HepG2 (cell line): Measurements from ENCODE around the gene ADCK2. TPM values are rescaled to one million over a fixed set of nuclear protein-coding genes. Genes with fewer than 3 reads are reported as not detected.

Experiments used
- ATAC-seq: fragments of 200-7000 bp; cut with Tn5 transposase; 3 replicates; pipeline ENCODE4 v1.9.1; 2020; ENCODE audit warnings: mild to moderate bottlenecking, moderate library complexity
- BruUV-seq: library from RNA; stranded (reverse); fragments of 400-500 nt; replicated peaks from 2 replicates; lab custom pipeline; 2021; lab: Mats Ljungman, UMichigan
- CTCF ChIA-PET: fragments of 300-600 bp; formaldehyde crosslinking; extraction: SDS; loops from one replicate; lab custom pipeline; 2021; ENCODE audit warnings: low total read pairs, inconsistent platforms, low intra/inter-chr PET ratio; lab: Yijun Ruan, JAX
- POLR2A ChIA-PET: fragments of 350-600 bp; sonication (Branson Sonifier 250); formaldehyde crosslinking; loops from one replicate; lab custom pipeline; 2020; ENCODE audit warnings: antibody characterized with exemption, inconsistent platforms; lab: Yijun Ruan, JAX
- DNase-seq: peaks from one replicate; pipeline ENCODE4 v3.0.0-alpha.2; 2015; ENCODE audit warnings: low spot score
- FAIRE-seq: peaks from 3 replicates; lab custom pipeline; 2011; peaks lifted over from hg19 to GRCh38; lab: Jason Lieb, UNC
- H2AFZ ChIP-seq: one replicate; pipeline ENCODE4 v1.6.1; 2011; ENCODE audit warnings: low read length, inconsistent platforms
- H3K27ac ChIP-seq: fragments of 300-600 bp; 3 replicates; pipeline ENCODE4 v1.8.0; 2011; ENCODE audit warnings: mixed run types, mild to moderate bottlenecking, mixed read lengths, low read length, inconsistent platforms; ENCODE audit not compliant: insufficient read depth; ENCODE audit errors: extremely low read length
- H3K27me3 ChIP-seq, 2 experiments: fragments of 200-600 bp in 1 of 2; 2 replicates in 1 of 2; 3 replicates in 1 of 2; pipeline versions ENCODE4 v1.6.0 to v1.8.0; 2011; ENCODE audit warnings: low read length in 2 of 2, mild to moderate bottlenecking in 2 of 2, moderate library complexity in 2 of 2, inconsistent platforms in 1 of 2; ENCODE audit not compliant: insufficient read depth in 2 of 2, control insufficient read depth in 1 of 2
- H3K36me3 ChIP-seq, 2 experiments: fragments of 200-600 bp in 1 of 2; replicated peaks in 1 of 2; 2 replicates in 1 of 2; 3 replicates in 1 of 2; pipeline versions ENCODE4 v1.5.1 to v1.8.0; 2011; ENCODE audit warnings: low read length in 2 of 2, inconsistent platforms in 1 of 2; ENCODE audit not compliant: insufficient read depth in 2 of 2, control insufficient read depth in 1 of 2
- H3K4me1 ChIP-seq: 2 replicates; pipeline ENCODE4 v1.5.1; 2012; ENCODE audit warnings: low read length, inconsistent platforms; ENCODE audit not compliant: insufficient read depth
- H3K4me2 ChIP-seq: 2 replicates; pipeline ENCODE4 v1.6.0; 2011; ENCODE audit warnings: low read depth, low read length, inconsistent platforms
- H3K4me3 ChIP-seq, 3 experiments: fragments of 200-600 bp in 1 of 3; sonication (generic), shearing (Covaris generic) in 1 of 3; replicated peaks in 1 of 3; 2 replicates each; pipeline ENCODE4 v1.5.1; 2011 to 2016; ENCODE audit warnings: low read length in 3 of 3, inconsistent platforms in 2 of 3, low read depth in 2 of 3, mild to moderate bottlenecking in 2 of 3, control low read depth in 1 of 3, mixed read lengths in 1 of 3; ENCODE audit not compliant: insufficient read depth in 1 of 3
- H3K79me2 ChIP-seq: one replicate; pipeline ENCODE4 v1.6.1; 2011; ENCODE audit warnings: low read length, inconsistent platforms; ENCODE audit not compliant: insufficient read depth
- H3K9ac ChIP-seq: 2 replicates; pipeline ENCODE4 v1.6.0; 2011; ENCODE audit warnings: mild to moderate bottlenecking, low read depth, low read length, inconsistent platforms; ENCODE audit not compliant: insufficient read depth
- H3K9me3 ChIP-seq: 2 replicates; pipeline ENCODE4 v1.5.1; 2012; ENCODE audit warnings: mild to moderate bottlenecking, low read length
- H4K20me1 ChIP-seq: 2 replicates; pipeline ENCODE4 v1.6.0; 2011; ENCODE audit warnings: inconsistent platforms, mild to moderate bottlenecking, low read length, moderate library complexity; ENCODE audit not compliant: insufficient read depth
- BCL6 ChIP-seq: IDR thresholded peaks from 2 replicates; pipeline ENCODE4 v1.6.1; 2016; ENCODE audit warnings: missing genetic modification reagents, missing compliant biosample characterization
- BCLAF1 ChIP-seq: fragments of 450-650 bp; IDR thresholded peaks from 2 replicates; pipeline ENCODE4 v1.6.1; 2017; ENCODE audit warnings: mild to moderate bottlenecking
- GLI4 ChIP-seq: sonication (generic); formaldehyde crosslinking; IDR thresholded peaks from 2 replicates; pipeline ENCODE4 v1.5.1; 2020; ENCODE audit warnings: missing genetic modification reagents, mild to moderate bottlenecking, moderate library complexity, borderline replicate concordance
- KDM2A ChIP-seq: sonication (generic); formaldehyde crosslinking; IDR thresholded peaks from 2 replicates; pipeline ENCODE4 v1.4.0; 2020; ENCODE audit warnings: low read depth, missing genetic modification reagents, borderline replicate concordance
- LBX2 ChIP-seq: sonication (generic); formaldehyde crosslinking; IDR thresholded peaks from 2 replicates; pipeline ENCODE4 v1.5.0; 2020; ENCODE audit warnings: missing genetic modification reagents, mild to moderate bottlenecking, borderline replicate concordance
- MTF1 ChIP-seq: sonication (generic); formaldehyde crosslinking; IDR thresholded peaks from 2 replicates; pipeline ENCODE4 v1.5.0; 2020; ENCODE audit warnings: missing genetic modification reagents
- PATZ1 ChIP-seq: sonication (generic); formaldehyde crosslinking; IDR thresholded peaks from 2 replicates; pipeline ENCODE4 v1.4.0; 2020; ENCODE audit warnings: missing genetic modification reagents
- RBAK ChIP-seq: sonication (generic); formaldehyde crosslinking; IDR thresholded peaks from 2 replicates; pipeline ENCODE4 v1.5.1; 2020; ENCODE audit warnings: mild to moderate bottlenecking, missing genetic modification reagents
- SRY ChIP-seq: sonication (generic); formaldehyde crosslinking; IDR thresholded peaks from 2 replicates; pipeline ENCODE4 v1.8.0; 2022; ENCODE audit warnings: mild to moderate bottlenecking, missing genetic modification reagents
- ZBTB3 ChIP-seq: sonication (generic); formaldehyde crosslinking; IDR thresholded peaks from 2 replicates; pipeline ENCODE4 v1.4.0; 2020; ENCODE audit warnings: low read depth, mild to moderate bottlenecking, moderate library complexity, missing genetic modification reagents, borderline replicate concordance
- ZBTB7B ChIP-seq: sonication (generic); formaldehyde crosslinking; IDR thresholded peaks from 2 replicates; pipeline ENCODE4 v1.4.0; 2020; ENCODE audit warnings: missing genetic modification reagents
- ZFP1 ChIP-seq: IDR thresholded peaks from 2 replicates; pipeline ENCODE4 v1.6.1; 2016
- ZMAT5 ChIP-seq: sonication (generic); formaldehyde crosslinking; IDR thresholded peaks from 2 replicates; pipeline ENCODE4 v1.5.0; 2020; ENCODE audit warnings: mild to moderate bottlenecking, low read depth, missing genetic modification reagents, borderline replicate concordance
- ZNF24 ChIP-seq: fragments of 450-650 bp; IDR thresholded peaks from 2 replicates; pipeline ENCODE4 v1.6.1; 2017; ENCODE audit warnings: antibody characterized with exemption, mild to moderate bottlenecking
- ZNF549 ChIP-seq: sonication (generic); formaldehyde crosslinking; IDR thresholded peaks from 2 replicates; pipeline ENCODE4 v1.5.0; 2020; ENCODE audit warnings: missing genetic modification reagents
- ZNF772 ChIP-seq: sonication (generic); formaldehyde crosslinking; IDR thresholded peaks from 2 replicates; pipeline ENCODE4 v1.5.0; 2020; ENCODE audit warnings: mild to moderate bottlenecking, missing genetic modification reagents
- ZSCAN31 ChIP-seq: sonication (generic); formaldehyde crosslinking; IDR thresholded peaks from 2 replicates; pipeline ENCODE4 v1.5.0; 2020; ENCODE audit warnings: low read depth, mild to moderate bottlenecking, missing genetic modification reagents
- WGBS: methylation state at CpG from one replicate; pipeline ENCODE4 v1.1.6; 2017; ENCODE audit warnings: low lambda C conversion rate; 5-methylcytosine and 5-hydroxymethylcytosine counted together
- in situ Hi-C: cut with HindIII; loops from 2 replicates; pipeline ENCODE4 v1.10.0; 2017; ENCODE audit warnings: low pct_unique_long_range_greater_than_20kb; ENCODE audit not compliant: extremely low pct_ligation_motif_present
- intact Hi-C: fragments of 100-400 bp; cut with micrococcal nuclease; formaldehyde crosslinking; loops from one replicate; pipeline ENCODE4 v1.10.0; 2022; ENCODE audit not compliant: unreplicated experiment
- polyA plus RNA-seq, 8 experiments: library from polyadenylated mRNA; depleted of rRNA in 3 of 8; stranded (reverse) in 7 of 8; unstranded in 1 of 8; fragments of >200 nt; fragmentation: Illumina TruSeq in 4 of 8; extraction: Trizol in 4 of 8; gene quantifications; 2 replicates each; pipeline versions ENCODE4 v1.2.1 to v1.2.3, GENCODE V29; 2011 to 2016; ENCODE audit warnings: low read depth in 4 of 8, missing spikeins in 1 of 8, mixed read lengths in 1 of 8; ENCODE audit not compliant: insufficient read depth in 1 of 8
- total RNA-seq, 5 experiments: library from RNA; depleted of rRNA; stranded (reverse); fragments of >200 nt; fragmentation: Illumina TruSeq; extraction: Trizol; gene quantifications; 2 replicates each; pipeline ENCODE4 v1.2.3, GENCODE V29; 2016; ENCODE audit warnings: low read depth in 1 of 5

The ADCK2 gene
- total and polyA plus RNA-seq, 2 of the 13 experiments (the other 11 are each of a cell fraction or from before 2014, with no cell fraction given) = 8.6 to 18.8 TPM

- ChIA-PET POLR2A (no interaction called here), CTCF (no interaction called here)
- Histone ChIP-seq H4K20me1 (no peaks in the 10 kb centered on the region), H3K36me3 (no peaks in the 10 kb centered on the region), H3K27me3 (peaks cover 6 to 55% of the 10 kb centered on the region in 2 experiments), H3K4me1 (no peaks in the 10 kb centered on the region), H3K4me2 (no peak overlapping the region), H3K79me2 (no peaks in the 10 kb centered on the region), H3K9me3 (no peaks in the 10 kb centered on the region), H3K9ac (no peak overlapping the region), H3K4me3 (no peak overlapping the region), H3K27ac (no peak overlapping the region)
- in situ Hi-C loops = no loop called here
- intact Hi-C loops = no loop called here
- BruUV-seq = no TSS peak
- ATAC-seq = no peak
- FAIRE-seq = no peak
- WGBS = 38% methylated on average over 6 of the region's 6 CpGs
- TF ChIP-seq ZNF772 (CRISPR knock-in tag) = no peak
- no peak for TF ChIP-seq ZSCAN31 (CRISPR knock-in tag)
- no peak for TF ChIP-seq MTF1
- TF ChIP-seq KDM2A (CRISPR knock-in tag) = no peak
- no peak for TF ChIP-seq BCL6 (CRISPR knock-in tag)
- TF ChIP-seq LBX2 = no peak
- no peak for TF ChIP-seq ZMAT5 (CRISPR knock-in tag)
- no peak for TF ChIP-seq ZBTB7B (CRISPR knock-in tag)
- TF ChIP-seq ZNF24 = no peak
- TF ChIP-seq RBAK (CRISPR knock-in tag) = no peak
- TF ChIP-seq BCLAF1 = no peak
- no peak for TF ChIP-seq ZNF549 (CRISPR knock-in tag)
- TF ChIP-seq ZFP1 = no peak
- TF ChIP-seq SRY (CRISPR knock-in tag) = no peak
- TF ChIP-seq PATZ1 (CRISPR knock-in tag) = no peak
- TF ChIP-seq GLI4 = no peak
- no peak for TF ChIP-seq ZBTB3 (CRISPR knock-in tag)
- TF ChIP-seq, all 625 proteins: peak for 0
- no peak overlapping the region for H2AFZ ChIP-seq
- DNase-seq = no peak
Measured at GRCh38 chr7:140638173-140638791, 34.5 kb upstream of the ADCK2 start.
